DMS53 treated with DMSO at 0.1 percent for 48 hours (cell line): ENCODE results near the gene PHF12.

Source experiments
- DNase-seq: peaks from one replicate; lab custom pipeline; 2025; ENCODE audit not compliant: unreplicated experiment; lab: John Stamatoyannopoulos, UW

Gene PHF12

GRCh38 chr17:28955408-28955807 is 4.1 kb upstream of the PHF12 start:
- DNase-seq, result no peak

- no peak for DNase-seq
Measured at GRCh38 chr17:28954886-28955285, 3.6 kb upstream of the PHF12 start.

GRCh38 chr17:28953444-28954118 is 2.3 kb upstream of the PHF12 start:
- DNase-seq, result peak; percentile 11

GRCh38 chr17:28951991-28952975 is 965 bp upstream of the PHF12 start:
- peak; percentile 95 for DNase-seq

- DNase-seq, result no peak
Measured at GRCh38 chr17:28950752-28951427, 428 bp downstream of the PHF12 start.

GRCh38 chr17:28950017-28950751 is 1.1 kb downstream of the PHF12 start:
- DNase-seq, result no peak

GRCh38 chr17:28949185-28950016 is 1.9 kb downstream of the PHF12 start:
- peak; percentile 8 for DNase-seq

GRCh38 chr17:28948873-28949184 is 2.5 kb downstream of the PHF12 start:
- DNase-seq, result no peak

- DNase-seq, result no peak
Measured at GRCh38 chr17:28948342-28948741, 3.0 kb downstream of the PHF12 start.

GRCh38 chr17:28947639-28948038 is 3.7 kb downstream of the PHF12 start:
- no peak for DNase-seq

GRCh38 chr17:28946239-28946638 is 5.1 kb downstream of the PHF12 start:
- no peak for DNase-seq

GRCh38 chr17:28944862-28945741 is 6.2 kb downstream of the PHF12 start:
- no peak for DNase-seq

- DNase-seq, result no peak
Measured at GRCh38 chr17:28944343-28944742, 7.0 kb downstream of the PHF12 start.

- DNase-seq, result no peak
Measured at GRCh38 chr17:28942925-28943324, 8.4 kb downstream of the PHF12 start.

- DNase-seq, result no peak
Measured at GRCh38 chr17:28941251-28941650, 10.1 kb downstream of the PHF12 start.

- DNase-seq, result no peak
Measured at GRCh38 chr17:28940675-28941074, 10.6 kb downstream of the PHF12 start.

- no peak for DNase-seq
Measured at GRCh38 chr17:28940142-28940541, 11.2 kb downstream of the PHF12 start.

- DNase-seq, result no peak
Measured at GRCh38 chr17:28938552-28938951, 12.8 kb downstream of the PHF12 start.

GRCh38 chr17:28937044-28937729 is 14.1 kb downstream of the PHF12 start:
- no peak for DNase-seq
